ENCODE data around the gene SIGMAR1.
A peak's percentile ranks its signal among the peaks of the same experiment; 100 is the strongest.
"Not testable (repeated sequence)": the region's sequence is repeated elsewhere in the genome, so short reads cannot be mapped to it uniquely, and the experiment has no call there.

SIGMAR1 gene

GRCh38 chr9:34654323-34655051, 16.9 kb upstream of the SIGMAR1 start:
- peak; percentile 41 for DNase-seq

GRCh38 chr9:34653151-34654072, 15.8 kb upstream of the SIGMAR1 start:
- no peak for DNase-seq

DNA sequence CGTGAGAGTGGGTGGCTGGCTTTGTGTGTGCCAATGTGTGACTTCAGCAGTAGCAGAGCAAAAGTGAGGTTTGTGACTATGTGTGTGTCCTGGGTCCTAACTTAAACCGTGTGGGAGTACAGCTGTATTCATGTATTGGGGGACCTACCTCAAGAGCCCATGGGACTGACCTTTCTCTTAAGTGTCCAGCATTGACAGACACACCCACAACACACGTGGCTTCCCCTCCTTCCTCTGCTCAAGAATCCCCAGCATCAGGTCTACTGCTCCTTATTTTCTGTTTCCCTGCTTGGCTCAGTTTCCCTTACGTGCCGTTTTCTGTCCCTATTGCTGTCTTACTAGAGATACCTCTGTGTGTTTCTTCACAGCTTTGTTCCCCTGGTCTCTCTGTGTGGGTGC, 15.0 kb upstream of the SIGMAR1 start:
- no peak for DNase-seq

- peak; percentile 92 for DNase-seq
Measured at GRCh38 chr9:34651876-34652601, 14.5 kb upstream of the SIGMAR1 start, which contains the start of gene IL11RA. Gene IL11RA, plus strand, starts transcription at chr9:34652185. Its CDS starts 3,033 bp downstream, at chr9:34655218.

GRCh38 chr9:34651321-34651720, 13.7 kb upstream of the SIGMAR1 start:
- DNase-seq, result peak; percentile 46

DNA sequence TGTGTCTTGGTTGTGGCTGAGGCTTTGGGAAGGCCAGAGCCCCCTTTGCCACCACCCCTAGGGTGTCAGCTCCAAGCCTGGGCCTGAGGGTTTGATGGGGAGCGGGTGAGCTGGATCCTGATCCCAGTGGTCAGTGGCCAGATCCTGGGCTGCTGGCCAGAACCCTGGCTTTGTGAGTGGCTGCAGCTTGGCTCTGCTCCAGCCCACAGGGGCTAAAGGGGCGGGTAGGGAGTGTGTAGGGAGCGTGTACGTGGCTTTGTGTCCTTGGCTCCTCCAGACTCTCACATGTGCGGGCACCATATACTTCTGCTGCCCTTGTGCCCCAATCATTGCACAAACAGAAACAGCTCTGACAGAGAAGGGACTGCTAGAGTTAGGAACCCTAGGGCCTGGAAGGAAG, 13.2 kb upstream of the SIGMAR1 start:
- DNase-seq, result no peak

DNA sequence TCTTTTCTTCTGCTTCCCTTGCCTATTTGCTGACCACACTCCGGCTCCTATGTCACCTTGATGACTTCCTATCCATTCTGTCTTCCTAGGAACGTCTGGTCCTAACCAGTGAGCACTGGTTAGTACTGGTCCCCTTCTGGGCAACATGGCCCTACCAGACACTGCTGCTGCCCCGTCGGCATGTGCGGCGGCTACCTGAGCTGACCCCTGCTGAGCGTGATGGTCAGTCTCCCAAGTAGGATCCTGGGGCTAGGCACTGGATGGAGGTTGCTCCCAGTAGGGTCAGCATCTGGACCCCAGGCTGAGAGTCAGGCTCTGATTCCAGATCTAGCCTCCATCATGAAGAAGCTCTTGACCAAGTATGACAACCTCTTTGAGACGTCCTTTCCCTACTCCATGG, 11.1 kb upstream of the SIGMAR1 start:
- no peak for DNase-seq

- DNase-seq, result no peak
Measured at GRCh38 chr9:34647651-34648050, 10.1 kb upstream of the SIGMAR1 start.

GRCh38 chr9:34647084-34647403, 9.5 kb upstream of the SIGMAR1 start:
- DNase-seq, result no peak

- DNase-seq, result peak; percentile 89
Measured at GRCh38 chr9:34646211-34647083, 8.9 kb upstream of the SIGMAR1 start, which contains the start of gene GALT. Gene GALT, plus strand, starts transcription at chr9:34646675. Its CDS starts 30 bp downstream, at chr9:34646705.

GRCh38 chr9:34644766-34645314, 7.3 kb upstream of the SIGMAR1 start:
- DNase-seq, result no peak

GRCh38 chr9:34642679-34643078, 5.1 kb upstream of the SIGMAR1 start:
- no peak for DNase-seq

GRCh38 chr9:34639322-34639721, 1.7 kb upstream of the SIGMAR1 start:
- DNase-seq, result not testable (repeated sequence)

DNA sequence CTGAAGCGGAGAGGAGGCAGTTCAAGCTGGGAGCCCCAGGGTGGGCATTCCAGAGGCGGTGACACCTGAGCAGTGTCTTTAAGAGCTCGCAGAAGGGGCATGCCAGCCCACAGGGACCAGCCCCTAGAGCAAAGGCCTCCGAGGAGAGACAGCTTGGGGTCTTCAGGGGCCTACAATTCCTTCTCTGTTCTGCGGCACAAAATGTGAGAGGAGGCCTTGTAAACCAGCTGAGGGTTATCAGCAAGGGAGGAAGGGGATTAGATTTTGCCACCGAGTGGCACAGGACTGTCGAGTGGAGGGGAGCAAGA, 505 bp upstream of the SIGMAR1 start:
- DNase-seq, result no peak

- DNase-seq, result no peak
Measured at GRCh38 chr9:34636791-34637355, 714 bp downstream of the SIGMAR1 start.

GRCh38 chr9:34635556-34635955, 2.0 kb downstream of the SIGMAR1 start:
- DNase-seq, result no peak

GRCh38 chr9:34634551-34635248, 2.9 kb downstream of the SIGMAR1 start:
- no peak for DNase-seq

DNA sequence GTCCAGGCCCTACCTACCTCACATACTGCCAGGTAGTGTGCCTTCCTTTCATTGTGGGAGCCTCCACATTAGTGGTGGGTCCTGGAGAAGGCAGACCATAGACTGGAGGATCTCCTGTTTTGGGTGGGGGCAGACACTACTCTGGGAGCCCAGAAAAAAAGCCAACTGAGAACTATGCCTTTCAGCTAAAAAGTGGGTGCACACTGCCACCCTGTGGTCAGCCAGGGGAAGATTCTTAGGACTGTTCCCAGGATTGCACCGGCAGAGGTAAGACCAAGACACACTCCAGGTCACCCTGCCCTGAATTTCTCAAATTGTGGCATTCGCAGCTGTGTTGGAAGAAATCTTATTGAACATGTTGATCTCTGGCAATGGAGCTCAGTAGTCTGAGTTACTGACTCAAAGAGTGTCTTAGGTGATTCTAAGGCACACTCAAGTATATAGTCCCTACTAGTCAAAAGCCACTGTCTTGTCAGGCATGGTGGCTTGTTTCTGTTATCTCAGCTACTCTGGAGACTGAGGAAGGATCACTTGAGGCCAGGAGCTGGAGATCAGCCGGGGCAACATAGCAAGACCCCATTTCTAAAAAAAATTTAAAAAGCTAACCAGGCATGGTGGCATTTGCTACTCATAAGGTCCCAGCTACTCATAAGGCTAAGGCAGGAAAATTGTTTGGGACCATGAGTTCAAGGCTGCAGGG, 3.6 kb downstream of the SIGMAR1 start:
- DNase-seq, result peak; percentile 68

- no peak for DNase-seq
Measured at GRCh38 chr9:34633166-34633565, 4.4 kb downstream of the SIGMAR1 start.

GRCh38 chr9:34630402-34631154, 7.0 kb downstream of the SIGMAR1 start:
- DNase-seq, result no peak

Measured in EL (cell line).